PC-3 (cell line): ENCODE data around the gene C16orf78. TPM values are rescaled to one million over a fixed set of nuclear protein-coding genes. Genes with fewer than 3 reads are reported as not detected.

ENCODE experiments used
- ATAC-seq: fragments of 200-7000 bp; cut with Tn5 transposase; 2 replicates; pipeline ENCODE4 v1.9.1; 2020; ENCODE audit warnings: mild to moderate bottlenecking, moderate library complexity
- BruUV-seq: library from RNA; stranded (reverse); fragments of 400-500 nt; replicated peaks from 2 replicates; lab custom pipeline; 2021; lab: Mats Ljungman, UMichigan
- CTCF ChIA-PET: fragments of 300-600 bp; sonication (Branson Sonifier 250); formaldehyde crosslinking; loops from one replicate; lab custom pipeline; 2022; ENCODE audit warnings: antibody characterized with exemption; lab: Charles Lee
- POLR2A ChIA-PET: fragments of 300-600 bp; sonication (Branson Sonifier 250); formaldehyde crosslinking; loops from one replicate; lab custom pipeline; 2022; ENCODE audit warnings: antibody characterized with exemption; ENCODE audit not compliant: unreplicated experiment; lab: Charles Lee
- DNase-seq: peaks from one replicate; pipeline ENCODE4 v3.0.0-alpha.2; 2015
- H2AFZ ChIP-seq: fragments of 300-600 bp; sonication (generic); 2 replicates; pipeline ENCODE4 v1.6.0; 2016; ENCODE audit warnings: antibody characterized with exemption, low read length
- H3F3A ChIP-seq: fragments of 300-600 bp; sonication (generic); one replicate; pipeline ENCODE4 v1.6.0; 2017; ENCODE audit warnings: antibody characterized with exemption, low read length, control low read depth, mild to moderate bottlenecking; ENCODE audit not compliant: unreplicated experiment
- H3K27ac ChIP-seq: fragments of 300-600 bp; sonication (generic); 2 replicates; pipeline ENCODE4 v1.5.1; 2016; ENCODE audit warnings: mild to moderate bottlenecking, low read length
- H3K27me3 ChIP-seq: fragments of 300-600 bp; sonication (generic); 2 replicates; pipeline ENCODE4 v1.6.1; 2016; ENCODE audit warnings: low read length, mixed read lengths
- H3K36me3 ChIP-seq: fragments of 300-600 bp; sonication (generic); 2 replicates; pipeline ENCODE4 v1.6.1; 2016; ENCODE audit warnings: low read depth, mixed run types, low read length, mixed read lengths
- H3K4me1 ChIP-seq: fragments of 300-600 bp; sonication (generic); 2 replicates; pipeline ENCODE4 v1.5.1; 2016; ENCODE audit warnings: low read length; ENCODE audit not compliant: insufficient read depth
- H3K4me2 ChIP-seq: fragments of 300-600 bp; sonication (generic); 2 replicates; pipeline ENCODE4 v1.6.0; 2016; ENCODE audit warnings: low read length
- H3K4me3 ChIP-seq: fragments of 300-600 bp; sonication (generic); 2 replicates; pipeline ENCODE4 v1.5.1; 2016; ENCODE audit warnings: mild to moderate bottlenecking, low read length, mixed read lengths
- H3K79me2 ChIP-seq: fragments of 300-600 bp; sonication (generic); 2 replicates; pipeline ENCODE4 v1.6.1; 2017; ENCODE audit warnings: low read length, mixed read lengths
- H3K9ac ChIP-seq: fragments of 300-600 bp; sonication (generic); 2 replicates; pipeline ENCODE4 v1.6.0; 2016; ENCODE audit warnings: mild to moderate bottlenecking, low read length
- H3K9me2 ChIP-seq: fragments of 300-600 bp; sonication (generic); replicated peaks from 2 replicates; pipeline ENCODE4 v1.6.1; 2016; ENCODE audit warnings: mixed run types, low read length, mixed read lengths
- H3K9me3 ChIP-seq: fragments of 300-600 bp; sonication (generic); 2 replicates; pipeline ENCODE4 v1.6.1; 2016; ENCODE audit warnings: low read length, mixed read lengths
- H4K20me1 ChIP-seq: fragments of 300-600 bp; sonication (generic); 2 replicates; pipeline ENCODE4 v1.6.1; 2016; ENCODE audit warnings: low read length, mixed read lengths
- EZH2 ChIP-seq: fragments of 300-600 bp; sonication (generic); IDR thresholded peaks from one replicate; pipeline ENCODE4 v1.6.1; 2017; ENCODE audit warnings: antibody characterized with exemption, mild to moderate bottlenecking, low read length; ENCODE audit not compliant: unreplicated experiment
- EZH2phosphoT487 ChIP-seq: fragments of 300-600 bp; sonication (generic); IDR thresholded peaks from 2 replicates; pipeline ENCODE4 v1.6.1; 2018; ENCODE audit warnings: mild to moderate bottlenecking, antibody characterized with exemption, low read length, borderline replicate concordance
- intact Hi-C: fragments of 100-400 bp; cut with micrococcal nuclease; formaldehyde crosslinking; loops from 2 replicates; pipeline ENCODE4 v1.9.0; 2023
- total RNA-seq: library from RNA; depleted of rRNA; stranded (reverse); fragments of >200 nt; gene quantifications from 2 replicates; pipeline ENCODE4 v1.2.3, GENCODE V29; 2014
- TF ChIP-seq, protein P1 (sequence below): fragments of 300-600 bp; sonication (generic); conservative IDR thresholded peaks from 2 replicates; pipeline ENCODE4 v1.5.1; 2017; ENCODE audit warnings: antibody characterized with exemption, low read depth, mild to moderate bottlenecking, low read length

C16orf78 gene
- total RNA-seq, 1 experiment from 2014 or later: not detected

DNA sequence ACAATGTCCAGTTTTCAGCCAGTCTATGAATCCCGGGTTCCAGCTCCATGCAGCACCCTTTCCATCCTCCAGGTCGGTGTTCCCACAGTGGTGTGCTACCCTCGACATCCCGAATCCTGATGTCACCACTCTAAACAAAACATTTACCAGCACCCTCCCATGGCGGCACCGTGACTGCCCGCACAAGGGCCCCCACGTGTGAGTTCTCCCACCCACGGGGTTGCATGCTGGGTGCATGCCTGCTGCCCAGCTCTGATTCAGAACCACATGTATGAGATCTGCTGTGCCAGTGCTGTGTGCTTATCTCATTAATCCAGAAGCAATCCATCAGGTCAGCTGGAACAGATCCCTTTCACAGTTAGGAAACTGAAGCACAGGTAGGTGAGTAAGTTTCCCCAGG is 57.4 kb downstream of the C16orf78 start:
- CTCF ChIA-PET: no interaction called here
- H3K79me2 ChIP-seq: no peaks in the 10 kb centered on the region
- H3K4me3 ChIP-seq: no peak overlapping the region
- H3K9ac ChIP-seq: no peak overlapping the region
- H2AFZ ChIP-seq: no peak overlapping the region
- no peaks in the 10 kb centered on the region for H3K4me1 ChIP-seq
- no peaks in the 10 kb centered on the region for H3K36me3 ChIP-seq
- no peak overlapping the region for H3K4me2 ChIP-seq
- no peaks in the 10 kb centered on the region for H3K9me2 ChIP-seq
- no peaks in the 10 kb centered on the region for H4K20me1 ChIP-seq
- POLR2A ChIA-PET: no interaction called here
- ATAC-seq (no peak), DNase-seq (no peak)
- TF ChIP-seq EZH2: no peak
- TF ChIP-seq EZH2phosphoT487: no peak
- intact Hi-C loops: no loop called here
- BruUV-seq: no TSS peak
- peaks cover 26% of the 10 kb centered on the region for H3K27me3 ChIP-seq
- H3K9me3 ChIP-seq: no peaks in the 10 kb centered on the region
- H3F3A ChIP-seq: no peaks in the 10 kb centered on the region
- H3K27ac ChIP-seq: no peak overlapping the region

DNA sequence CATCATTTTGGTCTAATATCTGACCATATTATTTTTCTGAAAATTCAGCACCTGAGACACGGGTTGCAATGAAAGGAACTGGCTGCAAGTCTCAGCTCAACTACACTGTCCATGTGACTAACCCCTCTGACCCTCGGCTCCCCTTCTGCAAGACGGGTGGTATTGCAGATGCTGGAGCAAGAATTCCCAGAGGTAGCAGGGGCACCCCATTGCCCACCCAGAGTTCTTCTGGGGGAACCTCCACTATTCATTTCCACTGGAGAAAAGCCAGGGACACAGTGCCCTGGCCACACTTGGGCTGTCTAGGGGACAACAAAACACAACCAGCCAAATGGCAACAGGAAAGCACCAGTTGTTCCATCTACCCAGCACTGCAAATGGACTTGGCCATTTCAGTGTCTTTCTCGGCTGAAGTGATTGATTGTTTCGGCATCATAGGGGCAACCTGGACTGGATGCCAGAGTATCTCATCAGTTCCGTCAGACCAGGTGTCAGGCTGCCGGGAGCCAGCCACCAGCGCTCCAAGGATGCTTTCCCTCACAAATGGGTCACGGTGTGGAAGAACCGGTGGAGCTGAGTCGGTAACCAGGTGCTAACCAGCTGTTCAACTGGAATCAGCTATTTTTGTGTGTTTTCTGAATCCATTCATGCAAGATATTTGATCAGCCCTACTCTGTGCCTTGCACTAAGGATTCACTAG is 58.1 kb downstream of the C16orf78 start:
- H3K27ac ChIP-seq: no peak overlapping the region
- H3K4me2 ChIP-seq: no peak overlapping the region
- no peak overlapping the region for H2AFZ ChIP-seq
- no peak overlapping the region for H3K9ac ChIP-seq
- no peaks in the 10 kb centered on the region for H3K79me2 ChIP-seq
- intact Hi-C loops: no loop called here
- no peak overlapping the region for H3K4me3 ChIP-seq
- no peaks in the 10 kb centered on the region for H4K20me1 ChIP-seq
- TF ChIP-seq EZH2phosphoT487: no peak
- TF ChIP-seq, protein P1, sequence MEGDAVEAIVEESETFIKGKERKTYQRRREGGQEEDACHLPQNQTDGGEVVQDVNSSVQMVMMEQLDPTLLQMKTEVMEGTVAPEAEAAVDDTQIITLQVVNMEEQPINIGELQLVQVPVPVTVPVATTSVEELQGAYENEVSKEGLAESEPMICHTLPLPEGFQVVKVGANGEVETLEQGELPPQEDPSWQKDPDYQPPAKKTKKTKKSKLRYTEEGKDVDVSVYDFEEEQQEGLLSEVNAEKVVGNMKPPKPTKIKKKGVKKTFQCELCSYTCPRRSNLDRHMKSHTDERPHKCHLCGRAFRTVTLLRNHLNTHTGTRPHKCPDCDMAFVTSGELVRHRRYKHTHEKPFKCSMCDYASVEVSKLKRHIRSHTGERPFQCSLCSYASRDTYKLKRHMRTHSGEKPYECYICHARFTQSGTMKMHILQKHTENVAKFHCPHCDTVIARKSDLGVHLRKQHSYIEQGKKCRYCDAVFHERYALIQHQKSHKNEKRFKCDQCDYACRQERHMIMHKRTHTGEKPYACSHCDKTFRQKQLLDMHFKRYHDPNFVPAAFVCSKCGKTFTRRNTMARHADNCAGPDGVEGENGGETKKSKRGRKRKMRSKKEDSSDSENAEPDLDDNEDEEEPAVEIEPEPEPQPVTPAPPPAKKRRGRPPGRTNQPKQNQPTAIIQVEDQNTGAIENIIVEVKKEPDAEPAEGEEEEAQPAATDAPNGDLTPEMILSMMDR: no peak
- no peak for TF ChIP-seq EZH2
- H3K36me3 ChIP-seq: no peaks in the 10 kb centered on the region
- no peaks in the 10 kb centered on the region for H3K4me1 ChIP-seq
- DNase-seq (no peak), ATAC-seq (no peak)
- no peaks in the 10 kb centered on the region for H3K9me3 ChIP-seq
- H3F3A ChIP-seq: no peaks in the 10 kb centered on the region
- POLR2A ChIA-PET: no interaction called here
- no TSS peak for BruUV-seq
- H3K9me2 ChIP-seq: no peaks in the 10 kb centered on the region
- peaks cover 33% of the 10 kb centered on the region for H3K27me3 ChIP-seq
- CTCF ChIA-PET: no interaction called here

DNA sequence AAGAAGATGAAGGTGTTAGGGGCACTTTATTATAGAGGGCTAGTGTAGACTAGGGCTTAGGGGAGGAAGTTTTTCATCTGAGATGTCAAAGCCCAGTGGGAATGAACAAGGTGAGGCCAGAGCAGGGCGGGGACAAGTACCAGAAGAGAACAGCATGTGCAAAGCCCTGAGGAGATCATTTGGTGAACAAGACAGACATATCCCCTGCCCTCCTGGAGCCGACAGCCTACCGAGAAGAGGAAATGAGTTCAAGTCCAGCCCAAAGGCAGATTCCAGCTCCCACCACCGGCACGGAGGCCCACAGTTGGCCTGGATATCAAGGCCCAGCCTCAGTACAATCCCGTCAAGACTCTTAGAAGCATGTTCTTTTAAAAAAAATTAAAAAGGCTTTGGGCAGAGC is 61.1 kb downstream of the C16orf78 start:
- TF ChIP-seq, protein P1: no peak
- TF ChIP-seq EZH2: no peak
- TF ChIP-seq EZH2phosphoT487: no peak
- Histone ChIP-seq H4K20me1 (no peaks in the 10 kb centered on the region), H3K4me1 (no peaks in the 10 kb centered on the region), H3K27ac (no peak overlapping the region), H3K36me3 (no peaks in the 10 kb centered on the region), H3K9ac (no peak overlapping the region), H3K79me2 (no peaks in the 10 kb centered on the region), H3K9me2 (no peaks in the 10 kb centered on the region), H2AFZ (no peak overlapping the region), H3K4me2 (no peak overlapping the region), H3K4me3 (no peak overlapping the region), H3K9me3 (no peaks in the 10 kb centered on the region), H3F3A (no peaks in the 10 kb centered on the region), H3K27me3 (peaks cover 55% of the 10 kb centered on the region)
- ChIA-PET CTCF (no interaction called here), POLR2A (no interaction called here)
- no TSS peak for BruUV-seq
- no peak for DNase-seq
- ATAC-seq: no peak
- intact Hi-C loops: no loop called here
